GM12878 (cell line): ENCODE results near the gene PADI2. TPM values are rescaled to one million over a fixed set of nuclear protein-coding genes. Genes with fewer than 3 reads are reported as not detected.
A peak's percentile ranks its signal among the peaks of the same experiment; 100 is the strongest.

ENCODE experiments used
- ATAC-seq: fragments of 200-7000 bp; cut with Tn5 transposase; 3 replicates; pipeline ENCODE4 v1.9.1; 2020; ENCODE audit warnings: mild to moderate bottlenecking, moderate library complexity
- BruUV-seq: library from RNA; stranded (reverse); fragments of 400-500 nt; replicated peaks from 2 replicates; lab custom pipeline; 2021; lab: Mats Ljungman, UMichigan
- CTCF ChIA-PET: fragments of 300-600 bp; sonication (Branson Sonifier 250); formaldehyde crosslinking; extraction: SDS; loops from one replicate; lab custom pipeline; 2021; ENCODE audit warnings: inconsistent platforms; lab: Yijun Ruan, JAX
- POLR2A ChIA-PET: fragments of 350-600 bp; formaldehyde crosslinking; extraction: SDS; loops from one replicate; lab custom pipeline; 2021; ENCODE audit warnings: inconsistent platforms; lab: Charles Lee
- RAD21 ChIA-PET: fragments of 300-600 bp; sonication (Branson Sonifier 250); formaldehyde crosslinking; loops from one replicate; lab custom pipeline; 2023; ENCODE audit warnings: antibody characterized with exemption; ENCODE audit not compliant: unreplicated experiment; lab: Charles Lee
- SMC1A ChIA-PET: fragments of 300-600 bp; sonication (Branson Sonifier 250); formaldehyde crosslinking; loops from one replicate; lab custom pipeline; 2023; ENCODE audit not compliant: unreplicated experiment, uncharacterized antibody; lab: Charles Lee
- DNase-seq: peaks from one replicate; pipeline ENCODE4 v3.0.0-alpha.2; 2011; ENCODE audit warnings: low read depth, low spot score
- FAIRE-seq: peaks from 3 replicates; lab custom pipeline; 2011; peaks lifted over from hg19 to GRCh38; lab: Jason Lieb, UNC
- H2AFZ ChIP-seq: 2 replicates; pipeline ENCODE4 v1.6.0; 2011; ENCODE audit warnings: low read depth, low read length, control low read depth; ENCODE audit not compliant: control insufficient read depth
- H3K27ac ChIP-seq: 2 replicates; pipeline ENCODE4 v1.5.1; 2011; ENCODE audit warnings: control low read depth; ENCODE audit not compliant: control insufficient read depth, insufficient read depth
- H3K27me3 ChIP-seq, 2 experiments: replicated peaks in 1 of 2; 2 replicates each; pipeline versions ENCODE4 v1.6.0 to v1.6.1; 2011; ENCODE audit warnings: low read length in 1 of 2; ENCODE audit not compliant: control insufficient read depth in 2 of 2, insufficient read depth in 2 of 2
- H3K36me3 ChIP-seq, 2 experiments: 2 replicates each; pipeline ENCODE4 v1.5.1; 2011; ENCODE audit warnings: low read length in 1 of 2; ENCODE audit not compliant: control insufficient read depth in 2 of 2, insufficient read depth in 2 of 2
- H3K4me1 ChIP-seq: 2 replicates; pipeline ENCODE4 v1.6.1; 2011; ENCODE audit warnings: mild to moderate bottlenecking, low read length, moderate library complexity, mixed read lengths; ENCODE audit not compliant: control insufficient read depth, insufficient read depth
- H3K4me2 ChIP-seq: 2 replicates; pipeline ENCODE4 v1.6.0; 2011; ENCODE audit warnings: control low read depth; ENCODE audit not compliant: control insufficient read depth, insufficient read depth
- H3K4me3 ChIP-seq: fragments of 200-600 bp; sonication (generic); 2 replicates; pipeline ENCODE4 v1.5.1; 2016
- H3K79me2 ChIP-seq: 2 replicates; pipeline ENCODE4 v1.6.0; 2011; ENCODE audit warnings: low read length; ENCODE audit not compliant: control insufficient read depth, insufficient read depth
- H3K9ac ChIP-seq: 2 replicates; pipeline ENCODE4 v1.8.0; 2011; ENCODE audit warnings: low read length, control low read depth, mixed read lengths; ENCODE audit not compliant: control insufficient read depth, insufficient read depth
- H3K9me3 ChIP-seq: replicated peaks from 3 replicates; pipeline ENCODE4 v1.5.1; 2011; ENCODE audit warnings: mild to moderate bottlenecking, low read length; ENCODE audit not compliant: control insufficient read depth, insufficient read depth
- H4K20me1 ChIP-seq: 2 replicates; pipeline ENCODE4 v1.6.0; 2011; ENCODE audit not compliant: control insufficient read depth, insufficient read depth
- ATF3 ChIP-seq: IDR thresholded peaks from 2 replicates; pipeline ENCODE4 v1.6.1; 2011; ENCODE audit warnings: low read depth, mild to moderate bottlenecking, low read length, moderate library complexity, borderline replicate concordance; ENCODE audit errors: extremely low read depth
- CHD4 ChIP-seq: fragments of 200-600 bp; sonication (generic); IDR thresholded peaks from 2 replicates; pipeline ENCODE4 v1.6.1; 2016; ENCODE audit warnings: mild to moderate bottlenecking
- MLLT1 ChIP-seq: fragments of 450-650 bp; IDR thresholded peaks from 2 replicates; pipeline ENCODE4 v1.6.1; 2016; ENCODE audit warnings: mild to moderate bottlenecking
- POU2F2 ChIP-seq: IDR thresholded peaks from 3 replicates; pipeline ENCODE4 v1.6.1; 2011; ENCODE audit warnings: low read depth, mild to moderate bottlenecking, low read length, borderline replicate concordance
- RUNX3 ChIP-seq: IDR thresholded peaks from 2 replicates; pipeline ENCODE4 v1.6.1; 2012; ENCODE audit warnings: low read length, inconsistent platforms
- SMAD5 ChIP-seq: IDR thresholded peaks from 2 replicates; pipeline ENCODE4 v1.6.1; 2016; ENCODE audit warnings: antibody characterized with exemption, low read depth
- YBX1 ChIP-seq: fragments of 450-650 bp; IDR thresholded peaks from 2 replicates; pipeline ENCODE4 v1.6.1; 2016; ENCODE audit warnings: antibody characterized with exemption
- ZNF384 ChIP-seq: IDR thresholded peaks from 2 replicates; pipeline ENCODE4 v1.6.1; 2012; ENCODE audit warnings: low read depth, mild to moderate bottlenecking, low read length, improper control_type of control experiment, borderline replicate concordance
- ZNF592 ChIP-seq: fragments of 450-650 bp; IDR thresholded peaks from 2 replicates; pipeline ENCODE4 v1.6.1; 2017; ENCODE audit warnings: mild to moderate bottlenecking, moderate library complexity
- WGBS: methylation state at CpG from one replicate; pipeline ENCODE4 v1.1.6; 2016; ENCODE audit warnings: low lambda C conversion rate; ENCODE audit not compliant: insufficient replicate concordance, insufficient coverage; ENCODE audit errors: missing lambda C conversion rate; 5-methylcytosine and 5-hydroxymethylcytosine counted together
- in situ Hi-C: fragments of 300-500 bp; cut with MboI; formaldehyde crosslinking; loops from 9 replicates; pipeline ENCODE4 v1.14.3; 2018; ENCODE audit warnings: mixed read lengths
- intact Hi-C: fragments of 100-400 bp; cut with micrococcal nuclease; formaldehyde crosslinking; loops from one replicate; pipeline ENCODE4 v1.14.2; 2022; ENCODE audit not compliant: unreplicated experiment
- polyA plus RNA-seq, 11 experiments: library from polyadenylated mRNA; depleted of rRNA in 4 of 11; unstranded in 6 of 11; stranded (reverse) in 5 of 11; fragments of >200 nt; fragmentation: Nextera tagmentation in 4 of 11; fragmentation: Illumina TruSeq in 1 of 11; extraction: Ambion mirVana in 4 of 11; extraction: Trizol in 1 of 11; gene quantifications; 1 replicate in 1 of 11; 2 replicates in 10 of 11; pipeline versions ENCODE4 v1.2.1 to v1.2.3, GENCODE V29; 2011 to 2016; ENCODE audit warnings: inconsistent platforms in 2 of 11, missing spikeins in 2 of 11, low read depth in 1 of 11
- total RNA-seq, 4 experiments: library from RNA; depleted of rRNA in 3 of 4; stranded (reverse); fragments of >200 nt in 3 of 4; fragmentation: Illumina TruSeq in 1 of 4; extraction: Trizol in 1 of 4; gene quantifications; 2 replicates each; pipeline versions ENCODE4 v1.2.1 to v1.2.3, GENCODE V29; 2013 to 2021

Gene PADI2
- total and polyA plus RNA-seq, 10 of the 15 experiments (the other 5 are each of a cell fraction or from before 2014, with no cell fraction given), result 0.05 to 3.0 (median 0.10) TPM; not detected in 1

GRCh38 chr1:17067465-17068240 is 51.6 kb downstream of the PADI2 start:
- ChIA-PET CTCF (interaction anchor here (0.6 to 1.0 kb wide), 2 partner anchors 11 to 53 kb away, joined by 3 read pairs; no protein-coding TSS in a partner anchor), SMC1A (interaction anchor here (0.6 kb wide), 2 partner anchors 26 to 150 kb away, joined by 3 read pairs; no protein-coding TSS in a partner anchor)
- WGBS, result 39% methylated on average over 10 of the region's 10 CpGs
- no peaks in the 10 kb centered on the region for H3K79me2 ChIP-seq
- no peaks in the 10 kb centered on the region for H4K20me1 ChIP-seq
- no peak overlapping the region for H3K4me3 ChIP-seq
- H3K4me1 ChIP-seq, result no peaks in the 10 kb centered on the region
- no TSS peak for BruUV-seq
- intact Hi-C loops, result no loop called here
- H3K36me3 ChIP-seq, result no peaks in the 10 kb centered on the region
- peaks cover 2% of the 10 kb centered on the region; the same call in 2 of the 3 replicates for H3K9me3 ChIP-seq
- no peak overlapping the region for H2AFZ ChIP-seq
- TF ChIP-seq RUNX3 (no peak), ATF3 (no peak)
- TF ChIP-seq, all 136 proteins: peak for 0
- Histone ChIP-seq H3K27me3 (no peaks in the 10 kb centered on the region), H3K27ac (no peak overlapping the region), H3K4me2 (no peak overlapping the region), H3K9ac (no peak overlapping the region)
- in situ Hi-C loops, result no loop called here
- RAD21 ChIA-PET, result interaction anchor here (0.6 to 1.5 kb wide), 4 partner anchors 38 to 58 kb away, joined by 3 to 9 read pairs (median 4); no protein-coding TSS in a partner anchor
- DNase-seq, result no peak
- POLR2A ChIA-PET, result interaction anchor here (0.6 kb wide), 1 partner anchor 276 kb away, joined by 3 read pairs; no protein-coding TSS in a partner anchor
- no peak for ATAC-seq
- FAIRE-seq, result no peak

GRCh38 chr1:17067069-17067426 is 52.2 kb downstream of the PADI2 start:
- Histone ChIP-seq H3K4me3 (no peak overlapping the region), H3K4me2 (no peak overlapping the region), H3K4me1 (no peaks in the 10 kb centered on the region), H4K20me1 (no peaks in the 10 kb centered on the region), H3K36me3 (no peaks in the 10 kb centered on the region), H3K9me3 (peaks cover 2% of the 10 kb centered on the region; the same call in 2 of the 3 replicates), H3K27ac (no peak overlapping the region), H3K79me2 (no peaks in the 10 kb centered on the region), H2AFZ (no peak overlapping the region; the same call in 1 of the 2 replicates), H3K9ac (no peak overlapping the region), H3K27me3 (no peaks in the 10 kb centered on the region)
- ATAC-seq (no peak), FAIRE-seq (no peak), DNase-seq (no peak)
- WGBS, result 0% methylated on average over 2 of the region's 3 CpGs
- in situ Hi-C loops, result no loop called here
- POLR2A ChIA-PET, result interaction anchor here (0.6 to 1.1 kb wide), 2 partner anchors 53 to 276 kb away, joined by 3 read pairs; no protein-coding TSS in a partner anchor
- RAD21 ChIA-PET, result interaction anchor here (0.6 to 1.8 kb wide), 4 partner anchors 53 to 171 kb away, joined by 3 to 9 read pairs (median 4); no protein-coding TSS in a partner anchor
- intact Hi-C loops, result no loop called here
- CTCF ChIA-PET, result interaction anchor here (0.6 to 1.0 kb wide), 2 partner anchors 11 to 54 kb away, joined by 3 read pairs; no protein-coding TSS in a partner anchor
- BruUV-seq, result no TSS peak
- SMC1A ChIA-PET, result interaction anchor here (0.6 to 1.8 kb wide), 3 partner anchors 27 to 150 kb away, joined by 3 to 7 read pairs (median 3); no protein-coding TSS in a partner anchor
- TF ChIP-seq MLLT1, result 0 out of 2 replicates have a peak, but pooled peaks have one; percentile 26
- TF ChIP-seq YBX1, result no peak
- no peak for TF ChIP-seq CHD4
- no peak for TF ChIP-seq ZNF592
- peak; percentile 74; the same call in 1 of the 2 replicates for TF ChIP-seq ZNF384
- TF ChIP-seq SMAD5, result no peak
- no peak for TF ChIP-seq POU2F2
